ENCODE measurements around the gene PUM1.

GRCh38 chr1:30902593-30903290, 162.8 kb downstream of the PUM1 start:
- TF ChIP-seq SP1 (IDR thresholded peaks at IDR 0.05) (no peak), CTBP1 (IDR thresholded peaks at IDR 0.05; ENCODE audit: borderline replicate concordance) (no peak), SUZ12 (IDR thresholded peaks at IDR 0.05) (no peak), BHLHE40 (IDR thresholded peaks at IDR 0.05; ENCODE audit: borderline replicate concordance) (no peak), ZNF384 (IDR thresholded peaks at IDR 0.05) (no peak), FOXM1 (IDR thresholded peaks at IDR 0.05; ENCODE audit: borderline replicate concordance) (no peak), ARNT (IDR thresholded peaks at IDR 0.05) (no peak), NFRKB (IDR thresholded peaks at IDR 0.05) (no peak), FOXK2 (IDR thresholded peaks at IDR 0.05) (no peak), ELF4 (IDR thresholded peaks at IDR 0.05) (no peak), L3MBTL2 (conservative IDR thresholded peaks at IDR 0.05) (no peak)
- TF ChIP-seq, protein P1, sequence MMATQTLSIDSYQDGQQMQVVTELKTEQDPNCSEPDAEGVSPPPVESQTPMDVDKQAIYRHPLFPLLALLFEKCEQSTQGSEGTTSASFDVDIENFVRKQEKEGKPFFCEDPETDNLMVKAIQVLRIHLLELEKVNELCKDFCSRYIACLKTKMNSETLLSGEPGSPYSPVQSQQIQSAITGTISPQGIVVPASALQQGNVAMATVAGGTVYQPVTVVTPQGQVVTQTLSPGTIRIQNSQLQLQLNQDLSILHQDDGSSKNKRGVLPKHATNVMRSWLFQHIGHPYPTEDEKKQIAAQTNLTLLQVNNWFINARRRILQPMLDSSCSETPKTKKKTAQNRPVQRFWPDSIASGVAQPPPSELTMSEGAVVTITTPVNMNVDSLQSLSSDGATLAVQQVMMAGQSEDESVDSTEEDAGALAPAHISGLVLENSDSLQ (IDR thresholded peaks at IDR 0.05): no peak

Data from HEK293T (cell line).